ENCODE measurements around the gene TMEM217. TPM values are rescaled to one million over a fixed set of nuclear protein-coding genes. Genes with fewer than 3 reads are reported as not detected.

The TMEM217 gene
- total and polyA plus RNA-seq, 2 of the 8 experiments (the other 6 are each of a cell fraction or from before 2014, with no cell fraction given) = 0.60 to 1.1 TPM

DNA sequence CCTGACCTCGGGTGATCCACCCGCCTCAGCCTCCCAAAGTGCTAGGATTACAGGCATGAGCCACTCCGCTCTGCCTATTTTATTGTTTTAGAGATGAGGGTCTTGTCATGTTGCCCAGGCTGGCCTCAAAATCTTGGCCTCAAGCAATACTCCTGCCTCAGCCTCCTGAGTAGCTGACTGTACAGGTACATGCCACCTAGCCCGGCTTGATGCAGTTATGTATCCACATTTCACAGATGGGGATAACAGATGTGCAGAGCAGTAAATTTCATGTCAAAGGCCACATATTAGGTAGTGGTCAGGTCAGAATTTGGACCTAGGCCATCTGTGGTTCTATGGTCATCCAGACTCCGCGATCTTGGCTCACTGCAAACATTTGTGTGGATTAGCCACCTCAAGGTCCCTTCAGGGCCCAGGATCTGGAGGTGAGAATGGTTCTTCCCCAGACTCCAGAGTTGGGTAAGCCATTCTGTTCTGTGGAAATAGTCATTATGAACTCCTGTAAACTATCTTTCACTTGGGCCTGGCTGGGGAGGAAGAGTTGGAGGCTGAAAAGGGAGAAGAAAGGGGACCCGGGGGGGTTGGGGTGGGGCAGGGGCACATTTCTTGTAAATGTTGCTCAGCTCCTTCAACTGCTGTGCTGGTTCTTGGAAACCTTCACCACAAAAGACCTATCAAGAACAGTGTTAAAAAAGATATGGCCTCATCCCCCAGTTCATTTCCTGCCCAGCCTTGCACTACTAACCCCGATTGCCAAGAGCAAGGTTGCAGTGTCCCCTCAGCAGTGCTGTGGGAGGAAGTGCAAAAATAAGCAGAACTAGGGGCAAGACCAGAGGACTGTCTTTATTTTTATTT is 75.0 kb downstream of the TMEM217 start:
- no peak overlapping the region for H3K56ac ChIP-seq (replicated peaks; ENCODE audit: insufficient read length, low read depth, low read length)
- no peak for DNase-seq (ENCODE audit: low read depth in 1 of 2, low spot score in 2 of 2)
- no peak overlapping the region for H3K4me3 ChIP-seq (ENCODE audit: extremely low read depth in 1 of 4, insufficient read depth in 2 of 4, low read depth in 3 of 4, low read length in 4 of 4)
- H4K91ac ChIP-seq (replicated peaks; ENCODE audit: insufficient read length, low read length) = no peak overlapping the region
- H2BK20ac ChIP-seq (ENCODE audit: low read length) = no peak overlapping the region
- no peaks in the 10 kb centered on the region for H3K36me3 ChIP-seq (ENCODE audit: control insufficient read depth in 2 of 4, insufficient read depth in 4 of 4, low read length in 3 of 4)
- no peaks in the 10 kb centered on the region for H3K79me1 ChIP-seq (ENCODE audit: low read depth, low read length)
- H3K23me2 ChIP-seq (ENCODE audit: low read depth, low read length) = no peaks in the 10 kb centered on the region
- no peak overlapping the region for H2BK15ac ChIP-seq (ENCODE audit: low read length)
- no peak overlapping the region for H2AK5ac ChIP-seq (ENCODE audit: low read depth, low read length)
- H4K20me1 ChIP-seq (replicated peaks in 1 of 2; ENCODE audit: control insufficient read depth in 1 of 2, insufficient read depth in 2 of 2, low read length in 2 of 2) = no peaks in the 10 kb centered on the region
- no peak overlapping the region for H3K4ac ChIP-seq (replicated peaks; ENCODE audit: insufficient read length, low read depth, low read length)
- no peak overlapping the region for H3K23ac ChIP-seq (ENCODE audit: insufficient read length)
- no peaks in the 10 kb centered on the region for H3K9me3 ChIP-seq (ENCODE audit: insufficient read depth in 2 of 2, low read depth in 1 of 2, low read length in 1 of 2)
- H3K9ac ChIP-seq (replicated peaks in 1 of 4; ENCODE audit: extremely low read depth in 1 of 4, low read depth in 3 of 4, low read length in 3 of 4) = no peak overlapping the region
- WGBS, 2 experiments (ENCODE audit: extremely low coverage in 1 of 2, insufficient coverage in 1 of 2, insufficient read length in 1 of 2, insufficient replicate concordance in 2 of 2, low coverage in 1 of 2, low lambda C conversion rate in 2 of 2, missing lambda C conversion rate in 1 of 2) = 88% methylated on average over 8 of the region's 8 CpGs; no CpG with 5 or more reads in 1 of the 2 experiments
- no peak overlapping the region for H3K4me2 ChIP-seq (ENCODE audit: insufficient read depth in 1 of 2, low read depth in 2 of 2, low read length in 2 of 2)
- H2BK5ac ChIP-seq (ENCODE audit: low read depth, low read length) = no peak overlapping the region
- no peak overlapping the region; the same call in 1 of the 2 replicates for H4K8ac ChIP-seq (ENCODE audit: extremely low read depth, insufficient read depth, low read length)
- POLR2A ChIA-PET (ENCODE audit: partially characterized antibody) = interaction anchor here (1.2 to 27.8 kb wide), 4 partner anchors 10 to 57 kb away, joined by 3 to 1024 read pairs (median 8); partner anchors contain the start of gene PIM1
- H3K79me2 ChIP-seq (ENCODE audit: control insufficient read depth in 1 of 2, insufficient read depth in 2 of 2, low read length in 2 of 2) = no peaks in the 10 kb centered on the region
- no peak overlapping the region for H3K27ac ChIP-seq (ENCODE audit: low read depth, low read length)
- FAIRE-seq = no peak
- no peak overlapping the region for H2BK12ac ChIP-seq (ENCODE audit: low read depth, low read length)
- no peaks in the 10 kb centered on the region for H3K27me3 ChIP-seq (replicated peaks in 1 of 4; ENCODE audit: control insufficient read depth in 3 of 4, extremely low read depth in 1 of 4, insufficient read depth in 3 of 4, low read length in 3 of 4)
- no peaks in the 10 kb centered on the region for H3K4me1 ChIP-seq (replicated peaks in 1 of 4; ENCODE audit: control insufficient read depth in 3 of 4, insufficient read depth in 4 of 4, low read length in 3 of 4)
- 0 out of 2 replicates have a peak overlapping the region, but pooled peaks have one; percentile 76 for H2AFZ ChIP-seq (ENCODE audit: low read length)
- CTCF ChIA-PET (ENCODE audit: partially characterized antibody) = interaction anchor here (0.7 to 3.8 kb wide), 4 partner anchors 19 to 130 kb away, joined by 3 to 26 read pairs (median 4); no protein-coding TSS in a partner anchor
- H4K5ac ChIP-seq (ENCODE audit: insufficient read length, low read depth, low read length) = no peak overlapping the region
- H3K14ac ChIP-seq (ENCODE audit: insufficient read length) = no peak overlapping the region
- H2BK120ac ChIP-seq (replicated peaks; ENCODE audit: low read depth, low read length) = no peak overlapping the region
- H3K18ac ChIP-seq (ENCODE audit: extremely low read depth, low read length) = no peak overlapping the region
- no peak for TF ChIP-seq YY1 (IDR thresholded peaks at IDR 0.05; ENCODE audit: low read depth, low read length)
- no peak for TF ChIP-seq JUND (IDR thresholded peaks at IDR 0.05; ENCODE audit: low read length)
- TF ChIP-seq POLR2A (IDR thresholded peaks at IDR 0.05; ENCODE audit: control extremely low read depth in 1 of 2, low read depth in 2 of 2, low read length in 2 of 2) = no peak
- TF ChIP-seq ZNF274 (IDR thresholded peaks at IDR 0.05; ENCODE audit: borderline replicate concordance, extremely low read depth, low read length) = no peak
- no peak for TF ChIP-seq KDM5A (IDR thresholded peaks at IDR 0.05; ENCODE audit: low read length)
- TF ChIP-seq ASH2L (IDR thresholded peaks at IDR 0.05; ENCODE audit: low read length) = no peak
- TF ChIP-seq TAF7 (optimal IDR thresholded peaks at IDR 0.05; ENCODE audit: borderline replicate concordance, low read depth, low read length) = no peak
- TF ChIP-seq TCF12 (IDR thresholded peaks at IDR 0.05; ENCODE audit: low read depth, low read length) = no peak
- TF ChIP-seq KDM1A (IDR thresholded peaks at IDR 0.05; ENCODE audit: borderline replicate concordance, low read length) = no peak
- TF ChIP-seq SP1 (IDR thresholded peaks at IDR 0.05; ENCODE audit: low read depth, low read length) = no peak
- no peak for TF ChIP-seq RFX5 (IDR thresholded peaks at IDR 0.05; ENCODE audit: borderline replicate concordance, low read depth, low read length)
- TF ChIP-seq CHD2 (IDR thresholded peaks at IDR 0.05; ENCODE audit: low read length) = no peak
- no peak for TF ChIP-seq SP2 (IDR thresholded peaks at IDR 0.05; ENCODE audit: low read length)
- TF ChIP-seq RBBP5 (IDR thresholded peaks at IDR 0.05; ENCODE audit: borderline replicate concordance, low read depth, low read length) = no peak
